ENCODE results near the gene RANBP10.

DNA sequence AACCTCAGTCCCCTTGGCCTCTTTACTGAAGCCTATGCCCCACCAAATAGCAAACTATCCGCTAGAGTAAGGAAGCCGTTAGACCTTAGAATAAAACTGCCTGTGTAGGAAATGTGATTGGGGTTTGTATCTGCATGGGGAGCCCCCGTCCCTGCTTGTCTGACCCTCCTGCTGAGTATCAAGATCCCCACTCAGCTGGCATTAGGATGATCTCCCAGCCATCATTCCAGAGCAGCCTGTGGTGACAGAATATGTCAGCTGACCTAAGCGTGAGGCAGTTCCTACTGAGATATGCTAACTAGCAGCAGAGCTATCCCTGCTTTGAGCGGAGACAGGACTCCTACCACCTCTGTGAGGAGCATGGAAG lies 86.6 kb downstream of the RANBP10 start:
- TF ChIP-seq, protein P1, sequence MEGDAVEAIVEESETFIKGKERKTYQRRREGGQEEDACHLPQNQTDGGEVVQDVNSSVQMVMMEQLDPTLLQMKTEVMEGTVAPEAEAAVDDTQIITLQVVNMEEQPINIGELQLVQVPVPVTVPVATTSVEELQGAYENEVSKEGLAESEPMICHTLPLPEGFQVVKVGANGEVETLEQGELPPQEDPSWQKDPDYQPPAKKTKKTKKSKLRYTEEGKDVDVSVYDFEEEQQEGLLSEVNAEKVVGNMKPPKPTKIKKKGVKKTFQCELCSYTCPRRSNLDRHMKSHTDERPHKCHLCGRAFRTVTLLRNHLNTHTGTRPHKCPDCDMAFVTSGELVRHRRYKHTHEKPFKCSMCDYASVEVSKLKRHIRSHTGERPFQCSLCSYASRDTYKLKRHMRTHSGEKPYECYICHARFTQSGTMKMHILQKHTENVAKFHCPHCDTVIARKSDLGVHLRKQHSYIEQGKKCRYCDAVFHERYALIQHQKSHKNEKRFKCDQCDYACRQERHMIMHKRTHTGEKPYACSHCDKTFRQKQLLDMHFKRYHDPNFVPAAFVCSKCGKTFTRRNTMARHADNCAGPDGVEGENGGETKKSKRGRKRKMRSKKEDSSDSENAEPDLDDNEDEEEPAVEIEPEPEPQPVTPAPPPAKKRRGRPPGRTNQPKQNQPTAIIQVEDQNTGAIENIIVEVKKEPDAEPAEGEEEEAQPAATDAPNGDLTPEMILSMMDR (IDR thresholded peaks at IDR 0.05) = no peak
- TF ChIP-seq FOSL2 (IDR thresholded peaks at IDR 0.05) (no peak), FOSL2 (CRISPR knock-in tag; IDR thresholded peaks at IDR 0.05) (no peak)

Measured in A549 (cell line).